ENCODE measurements around the gene ZBTB3.

- TF ChIP-seq CTCF (IDR thresholded peaks at IDR 0.05), result no peak
- no peak for TF ChIP-seq POLR2A (IDR thresholded peaks at IDR 0.05)
Measured at GRCh38 chr11:62796281-62796680, 42.3 kb upstream of the ZBTB3 start.
